Measurements from ENCODE around the gene RCSD1. TPM values are rescaled to one million over a fixed set of nuclear protein-coding genes. Genes with fewer than 3 reads are reported as not detected.

Gene RCSD1
- total and polyA plus RNA-seq, 10 of the 15 experiments (the other 5 are each of a cell fraction or from before 2014, with no cell fraction given) = 11.4 to 78.3 (median 71.6) TPM

GRCh38 chr1:167601442-167602383 lies 28.3 kb upstream of the RCSD1 start:
- FAIRE-seq = no peak
- Histone ChIP-seq H3K4me3 (no peak overlapping the region), H3K9ac (ENCODE audit: control insufficient read depth, insufficient read depth, low read length) (no peak overlapping the region), H2AFZ (ENCODE audit: control insufficient read depth, low read depth, low read length) (peak overlapping the region; percentile 29), H3K9me3 (replicated peaks; ENCODE audit: control insufficient read depth, insufficient read depth, low read length) (peaks cover 2% of the 10 kb centered on the region; the same call in 2 of the 3 replicates), H3K27ac (ENCODE audit: control insufficient read depth, insufficient read depth) (peak overlapping the region; percentile 46; the same call in 1 of the 2 replicates), H4K20me1 (ENCODE audit: control insufficient read depth, insufficient read depth) (no peaks in the 10 kb centered on the region), H3K27me3 (replicated peaks in 1 of 2; ENCODE audit: control insufficient read depth in 2 of 2, insufficient read depth in 2 of 2, low read length in 1 of 2) (no peaks in the 10 kb centered on the region), H3K4me2 (ENCODE audit: control insufficient read depth, insufficient read depth) (no peak overlapping the region), H3K4me1 (ENCODE audit: control insufficient read depth, insufficient read depth, low read length) (peaks cover 31% of the 10 kb centered on the region), H3K36me3 (ENCODE audit: control insufficient read depth in 2 of 2, insufficient read depth in 2 of 2, low read length in 1 of 2) (no peaks in the 10 kb centered on the region), H3K79me2 (ENCODE audit: control insufficient read depth, insufficient read depth, low read length) (no peaks in the 10 kb centered on the region)
- ChIA-PET RAD21 (ENCODE audit: unreplicated experiment) (interaction anchor here (0.7 to 5.5 kb wide), 19 partner anchors 8 to 200 kb away, joined by 3 to 182 read pairs (median 10); partner anchors contain the start of genes CREG1 and RCSD1), CTCF (interaction anchor here (1.0 to 5.7 kb wide), 22 partner anchors 10 to 480 kb away, joined by 3 to 255 read pairs (median 13); partner anchors contain the start of gene CREG1), POLR2A (interaction anchor here (1.5 to 3.1 kb wide), 6 partner anchors 15 to 106 kb away, joined by 3 to 28 read pairs (median 10); partner anchors contain the start of gene RCSD1), SMC1A (ENCODE audit: uncharacterized antibody, unreplicated experiment) (interaction anchor here (0.6 to 7.4 kb wide), 22 partner anchors 14 to 558 kb away, joined by 3 to 215 read pairs (median 8); no protein-coding TSS in a partner anchor)
- TF ChIP-seq JUND (IDR thresholded peaks at IDR 0.05; ENCODE audit: low read depth, low read length) (no peak), TCF7 (IDR thresholded peaks at IDR 0.05; ENCODE audit: borderline replicate concordance) (no peak), PRDM15 (CRISPR knock-in tag; IDR thresholded peaks at IDR 0.05) (no peak), RAD21 (IDR thresholded peaks at IDR 0.05; ENCODE audit: insufficient read depth, low read depth, low read length) (0 out of 2 replicates have a peak, but pooled peaks have one; percentile 5), SPI1 (IDR thresholded peaks at IDR 0.05; ENCODE audit: borderline replicate concordance, insufficient read depth, low read depth, low read length) (peak; percentile 64; the same call in 1 of the 2 replicates), IKZF2 (IDR thresholded peaks at IDR 0.05) (no peak), PBX3 (IDR thresholded peaks at IDR 0.05; ENCODE audit: insufficient replicate concordance, low read depth, low read length) (no peak), ATF2 (IDR thresholded peaks at IDR 0.05; ENCODE audit: low read length) (no peak), TARDBP (IDR thresholded peaks at IDR 0.05; ENCODE audit: borderline replicate concordance) (no peak), CEBPB (IDR thresholded peaks at IDR 0.05; ENCODE audit: borderline replicate concordance in 1 of 2, low read depth in 2 of 2, low read length in 2 of 2) (no peak), RUNX3 (IDR thresholded peaks at IDR 0.05; ENCODE audit: low read length) (peak; percentile 10; the same call in 1 of the 2 replicates), MYB (IDR thresholded peaks at IDR 0.05; ENCODE audit: borderline replicate concordance, low read depth, low read length) (no peak), NR2F1 (conservative IDR thresholded peaks at IDR 0.05) (0 out of 2 replicates have a peak, but pooled peaks have one; percentile 25), BRCA1 (IDR thresholded peaks at IDR 0.05; ENCODE audit: low read depth, low read length) (no peak)
- in situ Hi-C loops (cut with MboI) (loop anchor here (5.0 kb wide), 1 partner anchor 86 kb away; no protein-coding TSS in a partner anchor), intact Hi-C loops (cut with micrococcal nuclease; ENCODE audit: unreplicated experiment) (loop anchor here (2.0 to 10.0 kb wide), 2 partner anchors 201 to 333 kb away; partner anchors contain the start of genes DCAF6 and MPC2)
- no TSS peak for BruUV-seq (replicated peaks)
- ATAC-seq = peak; percentile 43
- WGBS (ENCODE audit: insufficient coverage, insufficient replicate concordance, low lambda C conversion rate, missing lambda C conversion rate) = 79% methylated on average over 8 of the region's 8 CpGs
- no peak for DNase-seq (ENCODE audit: low read depth, low spot score)

All from GM12878 (cell line).